ENCODE measurements around the gene ABCC3. TPM values are rescaled to one million over a fixed set of nuclear protein-coding genes. Genes with fewer than 3 reads are reported as not detected.
A peak's percentile ranks its signal among the peaks of the same experiment; 100 is the strongest.

ABCC3 gene
- total RNA-seq, 1 donor from 2014 or later, result not detected

- Mint-ChIP-seq H3K4me3 (ENCODE audit: unreplicated experiment) (no peak overlapping the region), H3K36me3 (ENCODE audit: unreplicated experiment) (no peaks in the 10 kb centered on the region), H3K9me3 (ENCODE audit: unreplicated experiment) (peaks cover 6% of the 10 kb centered on the region), H3K27ac (ENCODE audit: unreplicated experiment) (no peak overlapping the region), H3K27me3 (ENCODE audit: unreplicated experiment) (peaks cover 7% of the 10 kb centered on the region), H3K4me1 (ENCODE audit: low read depth, unreplicated experiment) (peaks cover 20% of the 10 kb centered on the region)
- no peak for DNase-seq
- TF ChIP-seq, protein P1, sequence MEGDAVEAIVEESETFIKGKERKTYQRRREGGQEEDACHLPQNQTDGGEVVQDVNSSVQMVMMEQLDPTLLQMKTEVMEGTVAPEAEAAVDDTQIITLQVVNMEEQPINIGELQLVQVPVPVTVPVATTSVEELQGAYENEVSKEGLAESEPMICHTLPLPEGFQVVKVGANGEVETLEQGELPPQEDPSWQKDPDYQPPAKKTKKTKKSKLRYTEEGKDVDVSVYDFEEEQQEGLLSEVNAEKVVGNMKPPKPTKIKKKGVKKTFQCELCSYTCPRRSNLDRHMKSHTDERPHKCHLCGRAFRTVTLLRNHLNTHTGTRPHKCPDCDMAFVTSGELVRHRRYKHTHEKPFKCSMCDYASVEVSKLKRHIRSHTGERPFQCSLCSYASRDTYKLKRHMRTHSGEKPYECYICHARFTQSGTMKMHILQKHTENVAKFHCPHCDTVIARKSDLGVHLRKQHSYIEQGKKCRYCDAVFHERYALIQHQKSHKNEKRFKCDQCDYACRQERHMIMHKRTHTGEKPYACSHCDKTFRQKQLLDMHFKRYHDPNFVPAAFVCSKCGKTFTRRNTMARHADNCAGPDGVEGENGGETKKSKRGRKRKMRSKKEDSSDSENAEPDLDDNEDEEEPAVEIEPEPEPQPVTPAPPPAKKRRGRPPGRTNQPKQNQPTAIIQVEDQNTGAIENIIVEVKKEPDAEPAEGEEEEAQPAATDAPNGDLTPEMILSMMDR (IDR thresholded peaks at IDR 0.05; ENCODE audit: partially characterized antibody, unreplicated experiment), result no peak
Measured at GRCh38 chr17:50621574-50622031, 13.1 kb upstream of the ABCC3 start.

DNA sequence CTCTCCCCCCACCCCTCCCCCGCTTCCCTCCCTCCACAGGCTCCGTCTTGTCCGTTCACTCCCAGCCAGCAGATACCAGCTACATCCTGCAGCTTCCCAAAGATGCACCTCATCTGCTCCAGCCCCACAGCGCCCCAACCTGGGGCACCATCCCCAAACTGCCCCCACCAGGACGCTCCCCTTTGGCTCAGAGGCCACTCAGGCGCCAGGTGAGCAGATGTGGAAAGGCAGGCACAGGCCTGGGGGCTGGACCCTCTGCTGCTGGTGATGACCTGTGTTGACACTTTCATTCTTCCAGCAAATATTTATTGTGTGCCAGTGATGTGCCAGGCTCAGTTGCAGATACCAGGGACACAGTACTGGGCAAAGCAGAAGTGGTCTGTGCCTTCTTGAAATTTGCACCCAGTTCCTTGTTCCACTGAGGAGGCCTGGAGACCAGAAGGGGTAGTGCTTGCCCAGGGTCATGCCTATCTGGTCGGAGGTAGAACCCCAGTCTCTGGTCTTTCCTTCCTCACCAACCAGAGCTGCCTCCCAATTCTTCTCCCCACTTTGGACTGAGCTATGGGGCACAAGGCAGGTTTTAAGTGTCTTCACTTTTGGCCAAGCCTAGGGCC lies 10.3 kb upstream of the ABCC3 start:
- Mint-ChIP-seq H3K27ac (ENCODE audit: unreplicated experiment) (no peak overlapping the region), H3K36me3 (ENCODE audit: unreplicated experiment) (no peaks in the 10 kb centered on the region), H3K4me1 (ENCODE audit: low read depth, unreplicated experiment) (peaks cover 23% of the 10 kb centered on the region), H3K27me3 (ENCODE audit: unreplicated experiment) (peaks cover 6% of the 10 kb centered on the region), H3K4me3 (ENCODE audit: unreplicated experiment) (no peak overlapping the region), H3K9me3 (ENCODE audit: unreplicated experiment) (peaks cover 6% of the 10 kb centered on the region)
- no peak for DNase-seq
- TF ChIP-seq, protein P1 (IDR thresholded peaks at IDR 0.05; ENCODE audit: partially characterized antibody, unreplicated experiment), result no peak

- H3K27me3 Mint-ChIP-seq (ENCODE audit: unreplicated experiment), result peaks cover 6% of the 10 kb centered on the region
- H3K4me3 Mint-ChIP-seq (ENCODE audit: unreplicated experiment), result peak overlapping the region; percentile 4
- H3K27ac Mint-ChIP-seq (ENCODE audit: unreplicated experiment), result no peak overlapping the region
- peak; percentile 27 for DNase-seq
- H3K9me3 Mint-ChIP-seq (ENCODE audit: unreplicated experiment), result peaks cover 6% of the 10 kb centered on the region
- H3K36me3 Mint-ChIP-seq (ENCODE audit: unreplicated experiment), result no peaks in the 10 kb centered on the region
- TF ChIP-seq, protein P1 (IDR thresholded peaks at IDR 0.05; ENCODE audit: partially characterized antibody, unreplicated experiment), result no peak
- peaks cover 22% of the 10 kb centered on the region for H3K4me1 Mint-ChIP-seq (ENCODE audit: low read depth, unreplicated experiment)
Measured at GRCh38 chr17:50625032-50625871, 9.4 kb upstream of the ABCC3 start.

GRCh38 chr17:50626037-50626574 lies 8.6 kb upstream of the ABCC3 start:
- Mint-ChIP-seq H3K4me3 (ENCODE audit: unreplicated experiment) (no peak overlapping the region), H3K27ac (ENCODE audit: unreplicated experiment) (no peak overlapping the region), H3K9me3 (ENCODE audit: unreplicated experiment) (peaks cover 6% of the 10 kb centered on the region), H3K36me3 (ENCODE audit: unreplicated experiment) (no peaks in the 10 kb centered on the region), H3K27me3 (ENCODE audit: unreplicated experiment) (peaks cover 6% of the 10 kb centered on the region), H3K4me1 (ENCODE audit: low read depth, unreplicated experiment) (peaks cover 18% of the 10 kb centered on the region)
- peak; percentile 85 for DNase-seq
- TF ChIP-seq, protein P1 (IDR thresholded peaks at IDR 0.05; ENCODE audit: partially characterized antibody, unreplicated experiment), result peak; percentile 87
